K562 treated with DMSO at 1 percent for 24 hours (cell line): ENCODE results near the gene AKR7A3. TPM values are rescaled to one million over a fixed set of nuclear protein-coding genes. Genes with fewer than 3 reads are reported as not detected.

Source experiments
- total RNA-seq: library from RNA; unstranded; fragments of 300-600 nt; gene quantifications from 2 replicates; pipeline ENCODE4 v1.2.3, GENCODE V29; 2022; ENCODE audit warnings: low read depth; ENCODE audit not compliant: insufficient read depth

AKR7A3 gene
- 0.85 and 1.7 TPM in 2 replicates for total RNA-seq

GRCh38 chr1:19288324-19289241, at the start of gene AKR7A3:
AKR7A3 (minus strand) TSS chr1:19288770; CDS start chr1:19288709, 61 bp downstream.

GRCh38 chr1:19311931-19312781, 23.6 kb upstream of the AKR7A3 start, which contains the start of the genes AKR7A2 and SLC66A1:
AKR7A2 (minus strand) TSS chr1:19312144; CDS start chr1:19312124, 20 bp downstream.
SLC66A1 (plus strand) TSS chr1:19312326; CDS start chr1:19317678, 5,352 bp downstream.

GRCh38 chr1:19251305-19252196, 37.0 kb downstream of the AKR7A3 start, which contains the start of the genes EMC1 and MRTO4:
EMC1 (minus strand) TSS chr1:19251524; CDS start chr1:19251509, 15 bp downstream.
MRTO4 (plus strand) TSS chr1:19251805; CDS start chr1:19251836, 31 bp downstream.

Other genes with a start within 250 kb of the AKR7A3 start
- 202 and 237 TPM in 2 replicates for gene UBR4, start 78.5 kb downstream of the AKR7A3 start, total RNA-seq
- 27.3 and 30.9 TPM in 2 replicates for gene EMC1, start 37.2 kb downstream of the AKR7A3 start, total RNA-seq
- gene MRTO4, start 37.0 kb downstream of the AKR7A3 start, total RNA-seq, result 27.9 and 29.0 TPM in 2 replicates
- 216 and 233 TPM in 2 replicates for gene AKR7A2, start 23.4 kb upstream of the AKR7A3 start, total RNA-seq
- gene SLC66A1, start 23.6 kb upstream of the AKR7A3 start, total RNA-seq, result 67.1 and 73.5 TPM in 2 replicates
- gene CAPZB, start 196.8 kb upstream of the AKR7A3 start, total RNA-seq, result 265 and 271 TPM in 2 replicates